Astrocyte (in vitro differentiated cells and primary cell): ENCODE data around the gene NOS1AP. TPM values are rescaled to one million over a fixed set of nuclear protein-coding genes. Genes with fewer than 3 reads are reported as not detected.

Experiments
- DNase-seq: peaks from one replicate; pipeline ENCODE4 v3.0.0-alpha.2; 2010; ENCODE audit warnings: low read depth
- FAIRE-seq: peaks from 2 replicates; lab custom pipeline; 2011; peaks lifted over from hg19 to GRCh38; lab: Jason Lieb, UNC
- H2AFZ ChIP-seq: 2 replicates; pipeline ENCODE4 v1.6.0; 2012; ENCODE audit warnings: low read depth, low read length, inconsistent platforms
- H3K27ac ChIP-seq: 2 replicates; pipeline ENCODE4 v1.5.1; 2011; ENCODE audit warnings: low read depth, low read length, inconsistent platforms
- H3K27me3 ChIP-seq: 2 replicates; pipeline ENCODE4 v1.6.0; 2011; ENCODE audit warnings: low read length, inconsistent platforms; ENCODE audit not compliant: insufficient read depth
- H3K36me3 ChIP-seq: 2 replicates; pipeline ENCODE4 v1.5.1; 2011; ENCODE audit warnings: low read length, inconsistent platforms; ENCODE audit not compliant: insufficient read depth
- H3K4me1 ChIP-seq: 2 replicates; pipeline ENCODE4 v1.5.1; 2011; ENCODE audit warnings: low read length, inconsistent platforms; ENCODE audit not compliant: insufficient read depth
- H3K4me2 ChIP-seq: 2 replicates; pipeline ENCODE4 v1.6.0; 2012; ENCODE audit warnings: low read length, inconsistent platforms
- H3K4me3 ChIP-seq: 2 replicates; pipeline ENCODE4 v1.5.1; 2011; ENCODE audit warnings: low read depth, mild to moderate bottlenecking, low read length, inconsistent platforms; ENCODE audit not compliant: insufficient read depth
- H3K79me2 ChIP-seq: 2 replicates; pipeline ENCODE4 v1.6.0; 2012; ENCODE audit warnings: mild to moderate bottlenecking, low read length, inconsistent platforms; ENCODE audit not compliant: insufficient read depth
- H3K9ac ChIP-seq: 2 replicates; pipeline ENCODE4 v1.6.0; 2012; ENCODE audit warnings: mild to moderate bottlenecking, low read length, inconsistent platforms
- H3K9me3 ChIP-seq: 2 replicates; pipeline ENCODE4 v1.5.1; 2012; ENCODE audit warnings: low read depth, mild to moderate bottlenecking, low read length, inconsistent platforms; ENCODE audit not compliant: insufficient read depth
- H4K20me1 ChIP-seq: 2 replicates; pipeline ENCODE4 v1.6.0; 2012; ENCODE audit warnings: low read length, inconsistent platforms; ENCODE audit not compliant: insufficient read depth
- H3K27ac Mint-ChIP-seq: one replicate; pipeline ENCODE4 v1.8.0; 2021; ENCODE audit warnings: mild to moderate bottlenecking, mixed read lengths; ENCODE audit not compliant: unreplicated experiment
- H3K27me3 Mint-ChIP-seq: one replicate; pipeline ENCODE4 v1.8.0; 2021; ENCODE audit warnings: low read depth, mixed read lengths; ENCODE audit not compliant: unreplicated experiment
- H3K36me3 Mint-ChIP-seq: one replicate; pipeline ENCODE4 v1.8.0; 2021; ENCODE audit warnings: low read depth, mixed read lengths; ENCODE audit not compliant: unreplicated experiment
- H3K4me1 Mint-ChIP-seq: one replicate; pipeline ENCODE4 v1.8.0; 2021; ENCODE audit warnings: low read depth, mixed read lengths; ENCODE audit not compliant: unreplicated experiment
- H3K4me3 Mint-ChIP-seq: one replicate; pipeline ENCODE4 v1.8.0; 2021; ENCODE audit warnings: mild to moderate bottlenecking, moderate library complexity, mixed read lengths; ENCODE audit not compliant: unreplicated experiment
- H3K9me3 Mint-ChIP-seq: one replicate; pipeline ENCODE4 v1.8.0; 2021; ENCODE audit warnings: mild to moderate bottlenecking, mixed read lengths; ENCODE audit not compliant: unreplicated experiment
- EZH2 ChIP-seq: IDR thresholded peaks from 2 replicates; pipeline ENCODE4 v1.6.1; 2012; ENCODE audit warnings: mild to moderate bottlenecking, low read length, inconsistent platforms; ENCODE audit not compliant: insufficient read depth
- total RNA-seq: library from RNA; stranded (reverse); gene quantifications from 2 replicates; pipeline ENCODE4 v1.2.1, GENCODE V29; 2021
- TF ChIP-seq, protein P1 (sequence below): IDR thresholded peaks from 2 replicates; pipeline ENCODE4 v1.5.1; 2011; ENCODE audit warnings: low read depth, mild to moderate bottlenecking, inconsistent platforms, low read length, moderate library complexity; ENCODE audit not compliant: insufficient read depth

NOS1AP gene
- total RNA-seq, 1 donor from 2014 or later: 1.2 TPM

DNA sequence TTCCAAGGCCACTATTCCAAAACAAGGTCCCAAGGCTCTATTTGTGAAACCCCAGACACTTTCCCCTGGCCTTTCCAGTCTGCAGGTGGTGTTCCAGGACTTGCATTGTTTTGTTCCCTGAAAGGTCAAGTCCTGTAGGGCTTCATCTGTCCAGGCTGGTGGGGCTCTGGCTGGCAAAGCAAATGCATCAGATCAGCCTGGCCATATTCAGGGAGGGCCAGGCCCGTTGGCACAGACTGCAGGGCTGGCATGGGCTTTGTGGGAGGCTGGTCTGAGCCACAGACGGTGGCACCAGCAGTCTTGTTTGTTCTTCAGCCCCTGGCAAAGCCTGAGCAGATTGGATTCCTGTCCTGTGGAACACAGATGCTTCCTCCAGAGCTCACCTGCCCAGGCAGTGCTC, 214.2 kb downstream of the NOS1AP start:
- Histone ChIP-seq H4K20me1 (no peaks in the 10 kb centered on the region), H3K4me1 (peaks cover 10% of the 10 kb centered on the region), H3K36me3 (no peaks in the 10 kb centered on the region), H3K9me3 (no peaks in the 10 kb centered on the region), H3K79me2 (no peaks in the 10 kb centered on the region), H3K27ac (no peak overlapping the region), H3K9ac (no peak overlapping the region), H3K4me2 (no peak overlapping the region), H3K4me3 (no peak overlapping the region), H3K27me3 (no peaks in the 10 kb centered on the region), H2AFZ (no peak overlapping the region)
- Mint-ChIP-seq H3K4me3 (no peak overlapping the region), H3K9me3 (no peaks in the 10 kb centered on the region), H3K27ac (no peak overlapping the region), H3K27me3 (no peaks in the 10 kb centered on the region), H3K36me3 (peaks cover 2% of the 10 kb centered on the region), H3K4me1 (peaks cover 10% of the 10 kb centered on the region)
- TF ChIP-seq EZH2: no peak
- TF ChIP-seq, protein P1, sequence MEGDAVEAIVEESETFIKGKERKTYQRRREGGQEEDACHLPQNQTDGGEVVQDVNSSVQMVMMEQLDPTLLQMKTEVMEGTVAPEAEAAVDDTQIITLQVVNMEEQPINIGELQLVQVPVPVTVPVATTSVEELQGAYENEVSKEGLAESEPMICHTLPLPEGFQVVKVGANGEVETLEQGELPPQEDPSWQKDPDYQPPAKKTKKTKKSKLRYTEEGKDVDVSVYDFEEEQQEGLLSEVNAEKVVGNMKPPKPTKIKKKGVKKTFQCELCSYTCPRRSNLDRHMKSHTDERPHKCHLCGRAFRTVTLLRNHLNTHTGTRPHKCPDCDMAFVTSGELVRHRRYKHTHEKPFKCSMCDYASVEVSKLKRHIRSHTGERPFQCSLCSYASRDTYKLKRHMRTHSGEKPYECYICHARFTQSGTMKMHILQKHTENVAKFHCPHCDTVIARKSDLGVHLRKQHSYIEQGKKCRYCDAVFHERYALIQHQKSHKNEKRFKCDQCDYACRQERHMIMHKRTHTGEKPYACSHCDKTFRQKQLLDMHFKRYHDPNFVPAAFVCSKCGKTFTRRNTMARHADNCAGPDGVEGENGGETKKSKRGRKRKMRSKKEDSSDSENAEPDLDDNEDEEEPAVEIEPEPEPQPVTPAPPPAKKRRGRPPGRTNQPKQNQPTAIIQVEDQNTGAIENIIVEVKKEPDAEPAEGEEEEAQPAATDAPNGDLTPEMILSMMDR: no peak
- DNase-seq (no peak), FAIRE-seq (no peak)

DNA sequence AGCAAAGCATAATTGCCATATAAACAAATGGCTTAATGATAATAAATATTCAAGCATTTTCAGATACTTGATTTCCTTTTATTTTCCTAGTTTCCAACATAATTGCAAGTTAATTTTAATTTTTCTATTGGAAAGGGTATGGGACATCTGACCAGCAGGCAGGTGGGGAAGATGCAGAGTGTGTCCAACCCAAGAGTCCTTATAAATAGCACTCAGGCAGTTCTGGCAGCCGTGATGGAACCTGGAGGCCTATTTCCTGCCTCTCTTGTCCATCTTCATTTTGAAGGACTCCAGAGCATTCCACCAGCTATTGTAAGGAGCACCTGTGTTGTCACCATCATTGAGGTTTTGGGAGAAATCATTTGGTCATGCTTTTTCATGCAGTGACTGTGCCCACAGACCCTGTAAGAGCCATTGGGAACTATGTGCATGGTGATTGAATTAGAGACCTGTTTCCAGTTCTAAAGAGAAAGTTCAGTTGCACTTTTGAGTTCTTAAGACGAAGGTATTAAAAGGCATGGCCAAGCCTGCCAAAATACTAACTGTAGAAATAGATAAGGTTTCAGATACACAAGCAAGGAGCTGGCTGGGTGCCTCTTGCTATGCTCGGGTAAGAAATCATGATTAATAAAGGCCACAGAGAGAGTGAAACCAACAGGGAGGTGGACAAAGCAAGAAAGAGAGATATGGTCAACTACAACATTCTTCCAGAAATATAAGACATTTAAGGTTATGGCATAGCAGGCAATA, 214.9 kb downstream of the NOS1AP start:
- Mint-ChIP-seq H3K36me3 (peaks cover 2% of the 10 kb centered on the region), H3K27ac (no peak overlapping the region)
- no peak overlapping the region for H3K27ac ChIP-seq

More for the DNA sequence above, 214.9 kb downstream of the NOS1AP start:
- no peak overlapping the region for H3K9ac ChIP-seq
- no peaks in the 10 kb centered on the region for H3K79me2 ChIP-seq
- no peak overlapping the region for H3K4me3 ChIP-seq
- H3K4me2 ChIP-seq: no peak overlapping the region
- peaks cover 10% of the 10 kb centered on the region for H3K4me1 Mint-ChIP-seq
- H3K4me3 Mint-ChIP-seq: no peak overlapping the region
- TF ChIP-seq, protein P1: no peak
- no peak for TF ChIP-seq EZH2
- no peak overlapping the region for H2AFZ ChIP-seq
- H3K9me3 Mint-ChIP-seq: no peaks in the 10 kb centered on the region
- H3K9me3 ChIP-seq: no peaks in the 10 kb centered on the region
- FAIRE-seq: no peak
- H3K4me1 ChIP-seq: peaks cover 10% of the 10 kb centered on the region
- H4K20me1 ChIP-seq: no peaks in the 10 kb centered on the region
- no peaks in the 10 kb centered on the region for H3K27me3 ChIP-seq
- H3K36me3 ChIP-seq: no peaks in the 10 kb centered on the region
- H3K27me3 Mint-ChIP-seq: no peaks in the 10 kb centered on the region
- DNase-seq: peak; percentile 39
